ENCODE data around the gene COMP.

DNA sequence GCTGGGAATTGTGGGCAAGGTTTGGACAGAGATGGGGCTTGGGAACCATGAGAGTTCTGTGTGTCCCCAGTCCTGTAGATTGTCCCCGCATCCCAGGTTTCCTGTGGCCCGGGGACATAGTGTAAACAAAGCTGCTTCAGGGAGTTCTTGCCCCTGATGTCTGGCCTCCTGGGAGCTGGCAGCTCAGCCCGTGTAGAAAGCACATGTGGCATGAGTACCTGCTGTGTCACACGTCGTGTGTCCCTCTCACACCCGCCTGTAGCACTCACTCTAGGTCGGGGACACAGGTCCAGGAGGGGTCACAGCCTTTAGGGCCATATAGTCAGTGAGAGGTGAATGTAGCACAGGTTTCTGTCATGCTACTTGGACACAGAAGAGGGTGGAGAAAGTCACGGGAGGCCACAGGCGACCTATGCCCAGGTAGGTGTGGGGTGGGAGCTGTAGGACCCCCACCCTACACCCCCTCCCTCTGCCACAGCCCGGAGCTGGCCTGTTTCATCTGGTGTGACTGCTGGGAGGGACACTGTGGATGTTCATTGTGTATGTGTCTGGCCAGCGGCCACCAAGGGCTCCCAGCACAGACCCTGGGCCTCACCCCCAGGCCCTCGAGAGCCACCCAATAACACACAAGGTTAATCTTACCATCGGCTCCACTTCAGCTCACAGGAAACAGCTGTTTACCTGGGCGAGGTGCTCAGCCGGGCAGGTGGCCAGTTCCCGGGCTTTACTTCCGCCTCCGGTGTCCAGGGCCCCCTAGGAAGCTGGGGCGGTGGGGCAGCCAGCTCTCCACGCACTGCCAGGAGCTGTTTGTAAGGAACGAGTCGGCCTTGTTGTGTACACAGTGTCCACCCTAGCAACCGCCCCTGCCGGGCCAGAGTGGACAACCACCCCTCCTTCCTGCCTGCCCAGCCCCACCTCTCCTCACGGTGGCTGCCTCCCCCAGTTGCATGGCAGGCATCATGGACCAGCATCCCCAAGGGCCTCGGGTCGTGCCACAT is 49.7 kb downstream of the COMP start:
- TF ChIP-seq, protein P1, sequence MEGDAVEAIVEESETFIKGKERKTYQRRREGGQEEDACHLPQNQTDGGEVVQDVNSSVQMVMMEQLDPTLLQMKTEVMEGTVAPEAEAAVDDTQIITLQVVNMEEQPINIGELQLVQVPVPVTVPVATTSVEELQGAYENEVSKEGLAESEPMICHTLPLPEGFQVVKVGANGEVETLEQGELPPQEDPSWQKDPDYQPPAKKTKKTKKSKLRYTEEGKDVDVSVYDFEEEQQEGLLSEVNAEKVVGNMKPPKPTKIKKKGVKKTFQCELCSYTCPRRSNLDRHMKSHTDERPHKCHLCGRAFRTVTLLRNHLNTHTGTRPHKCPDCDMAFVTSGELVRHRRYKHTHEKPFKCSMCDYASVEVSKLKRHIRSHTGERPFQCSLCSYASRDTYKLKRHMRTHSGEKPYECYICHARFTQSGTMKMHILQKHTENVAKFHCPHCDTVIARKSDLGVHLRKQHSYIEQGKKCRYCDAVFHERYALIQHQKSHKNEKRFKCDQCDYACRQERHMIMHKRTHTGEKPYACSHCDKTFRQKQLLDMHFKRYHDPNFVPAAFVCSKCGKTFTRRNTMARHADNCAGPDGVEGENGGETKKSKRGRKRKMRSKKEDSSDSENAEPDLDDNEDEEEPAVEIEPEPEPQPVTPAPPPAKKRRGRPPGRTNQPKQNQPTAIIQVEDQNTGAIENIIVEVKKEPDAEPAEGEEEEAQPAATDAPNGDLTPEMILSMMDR (optimal IDR thresholded peaks at IDR 0.05 in 1 of 3, IDR thresholded peaks at IDR 0.05 in 1 of 3, conservative IDR thresholded peaks at IDR 0.05 in 1 of 3; ENCODE audit: extremely low read depth in 1 of 3, insufficient read depth in 2 of 3, low read length in 3 of 3): no peak
- no peak for TF ChIP-seq EZH2 (IDR thresholded peaks at IDR 0.05; ENCODE audit: low read length)
